Measurements from ENCODE around the gene MAP3K21.

The MAP3K21 gene

GRCh38 chr1:233375653-233376052 lies 48.1 kb downstream of the MAP3K21 start:
- Histone ChIP-seq H3K23ac (ENCODE audit: low read length) (no peak overlapping the region), H3K4ac (ENCODE audit: low read depth, low read length) (no peak overlapping the region), H3K79me2 (ENCODE audit: control insufficient read depth, insufficient read depth, low read length, poor library complexity) (no peaks in the 10 kb centered on the region), H3K79me1 (ENCODE audit: low read length) (no peaks in the 10 kb centered on the region), H3K9me3 (ENCODE audit: insufficient read depth, low read depth, low read length) (no peaks in the 10 kb centered on the region), H3K4me2 (ENCODE audit: low read length) (no peak overlapping the region), H3K14ac (ENCODE audit: low read length) (no peak overlapping the region), H2BK5ac (ENCODE audit: low read depth, low read length, poor library complexity) (no peak overlapping the region), H4K8ac (ENCODE audit: low read depth, low read length) (no peak overlapping the region), H3K18ac (ENCODE audit: low read length) (no peak overlapping the region), H3K9ac (ENCODE audit: low read length) (no peak overlapping the region), H2BK120ac (ENCODE audit: insufficient read depth, low read length, poor library complexity) (no peak overlapping the region), H4K91ac (ENCODE audit: low read depth, low read length) (no peak overlapping the region), H3K27ac (ENCODE audit: low read depth, low read length) (no peak overlapping the region), H3K27me3 (ENCODE audit: insufficient read depth, low read length) (no peaks in the 10 kb centered on the region), H3K36me3 (ENCODE audit: control insufficient read depth in 1 of 2, insufficient read depth in 2 of 2, low read length in 2 of 2) (no peaks in the 10 kb centered on the region), H2AK5ac (ENCODE audit: low read length) (no peak overlapping the region), H4K12ac (ENCODE audit: low read depth, low read length) (no peak overlapping the region), H3K4me3 (ENCODE audit: low read depth, low read length) (no peak overlapping the region), H3K4me1 (ENCODE audit: control insufficient read depth in 1 of 2, insufficient read depth in 2 of 2, low read length in 2 of 2) (no peaks in the 10 kb centered on the region), H2BK12ac (ENCODE audit: low read length) (no peak overlapping the region), H2AFZ (ENCODE audit: insufficient read depth, low read length, poor library complexity) (no peak overlapping the region)
- no peak for DNase-seq
- WGBS (ENCODE audit: extremely low coverage, insufficient coverage, insufficient read length): no CpG with 5 or more reads among the region's 2 CpGs

- no peaks in the 10 kb centered on the region for H3K79me1 ChIP-seq (ENCODE audit: low read length)
- no peak overlapping the region for H3K14ac ChIP-seq (ENCODE audit: low read length)
- H4K12ac ChIP-seq (ENCODE audit: low read depth, low read length): no peak overlapping the region
- H3K27me3 ChIP-seq (ENCODE audit: insufficient read depth, low read length): no peaks in the 10 kb centered on the region
- no peak overlapping the region for H3K18ac ChIP-seq (ENCODE audit: low read length)
- no peak overlapping the region for H2BK12ac ChIP-seq (ENCODE audit: low read length)
- H3K4ac ChIP-seq (ENCODE audit: low read depth, low read length): no peak overlapping the region
- H2BK5ac ChIP-seq (ENCODE audit: low read depth, low read length, poor library complexity): no peak overlapping the region
- no peak overlapping the region for H3K27ac ChIP-seq (ENCODE audit: low read depth, low read length)
- H3K79me2 ChIP-seq (ENCODE audit: control insufficient read depth, insufficient read depth, low read length, poor library complexity): no peaks in the 10 kb centered on the region
- no peak overlapping the region for H4K91ac ChIP-seq (ENCODE audit: low read depth, low read length)
- H3K4me2 ChIP-seq (ENCODE audit: low read length): no peak overlapping the region
- no peak overlapping the region for H4K8ac ChIP-seq (ENCODE audit: low read depth, low read length)
- no CpG with 5 or more reads among the region's 5 CpGs for WGBS (ENCODE audit: extremely low coverage, insufficient coverage, insufficient read length)
- no peak overlapping the region for H3K4me3 ChIP-seq (ENCODE audit: low read depth, low read length)
- H3K4me1 ChIP-seq (ENCODE audit: control insufficient read depth in 1 of 2, insufficient read depth in 2 of 2, low read length in 2 of 2): no peaks in the 10 kb centered on the region
- DNase-seq: no peak
- no peak overlapping the region for H2AFZ ChIP-seq (ENCODE audit: insufficient read depth, low read length, poor library complexity)
- no peaks in the 10 kb centered on the region for H3K36me3 ChIP-seq (ENCODE audit: control insufficient read depth in 1 of 2, insufficient read depth in 2 of 2, low read length in 2 of 2)
- H3K23ac ChIP-seq (ENCODE audit: low read length): no peak overlapping the region
- no peak overlapping the region for H2AK5ac ChIP-seq (ENCODE audit: low read length)
- H3K9me3 ChIP-seq (ENCODE audit: insufficient read depth, low read depth, low read length): no peaks in the 10 kb centered on the region
- H2BK120ac ChIP-seq (ENCODE audit: insufficient read depth, low read length, poor library complexity): no peak overlapping the region
- no peak overlapping the region for H3K9ac ChIP-seq (ENCODE audit: low read length)
These were observed 49.0 kb downstream of the MAP3K21 start for GRCh38 chr1:233376382-233377110.

GRCh38 chr1:233379869-233380438 lies 52.4 kb downstream of the MAP3K21 start:
- Histone ChIP-seq H3K27me3 (ENCODE audit: insufficient read depth, low read length) (no peaks in the 10 kb centered on the region), H2BK5ac (ENCODE audit: low read depth, low read length, poor library complexity) (no peak overlapping the region), H3K18ac (ENCODE audit: low read length) (no peak overlapping the region), H3K4me1 (ENCODE audit: control insufficient read depth in 1 of 2, insufficient read depth in 2 of 2, low read length in 2 of 2) (no peaks in the 10 kb centered on the region), H3K4me2 (ENCODE audit: low read length) (no peak overlapping the region), H3K9me3 (ENCODE audit: insufficient read depth, low read depth, low read length) (no peaks in the 10 kb centered on the region), H3K14ac (ENCODE audit: low read length) (no peak overlapping the region), H2BK120ac (ENCODE audit: insufficient read depth, low read length, poor library complexity) (no peak overlapping the region), H3K9ac (ENCODE audit: low read length) (no peak overlapping the region), H3K27ac (ENCODE audit: low read depth, low read length) (no peak overlapping the region), H3K23ac (ENCODE audit: low read length) (no peak overlapping the region), H3K79me1 (ENCODE audit: low read length) (no peaks in the 10 kb centered on the region), H2BK12ac (ENCODE audit: low read length) (no peak overlapping the region), H4K12ac (ENCODE audit: low read depth, low read length) (no peak overlapping the region), H3K4ac (ENCODE audit: low read depth, low read length) (no peak overlapping the region), H4K91ac (ENCODE audit: low read depth, low read length) (no peak overlapping the region), H3K36me3 (ENCODE audit: control insufficient read depth in 1 of 2, insufficient read depth in 2 of 2, low read length in 2 of 2) (no peaks in the 10 kb centered on the region), H4K8ac (ENCODE audit: low read depth, low read length) (no peak overlapping the region), H3K79me2 (ENCODE audit: control insufficient read depth, insufficient read depth, low read length, poor library complexity) (no peaks in the 10 kb centered on the region), H2AFZ (ENCODE audit: insufficient read depth, low read length, poor library complexity) (no peak overlapping the region), H2AK5ac (ENCODE audit: low read length) (no peak overlapping the region), H3K4me3 (ENCODE audit: low read depth, low read length) (no peak overlapping the region)
- no CpG with 5 or more reads among the region's 7 CpGs for WGBS (ENCODE audit: extremely low coverage, insufficient coverage, insufficient read length)
- DNase-seq: no peak

GRCh38 chr1:233381806-233382205 lies 54.3 kb downstream of the MAP3K21 start:
- Histone ChIP-seq H3K36me3 (ENCODE audit: control insufficient read depth in 1 of 2, insufficient read depth in 2 of 2, low read length in 2 of 2) (no peaks in the 10 kb centered on the region), H3K79me2 (ENCODE audit: control insufficient read depth, insufficient read depth, low read length, poor library complexity) (no peaks in the 10 kb centered on the region), H3K14ac (ENCODE audit: low read length) (no peak overlapping the region), H2BK5ac (ENCODE audit: low read depth, low read length, poor library complexity) (no peak overlapping the region), H3K27ac (ENCODE audit: low read depth, low read length) (no peak overlapping the region), H2BK12ac (ENCODE audit: low read length) (no peak overlapping the region), H2AK5ac (ENCODE audit: low read length) (no peak overlapping the region), H3K4me2 (ENCODE audit: low read length) (no peak overlapping the region), H2AFZ (ENCODE audit: insufficient read depth, low read length, poor library complexity) (no peak overlapping the region), H4K8ac (ENCODE audit: low read depth, low read length) (no peak overlapping the region), H3K4me3 (ENCODE audit: low read depth, low read length) (no peak overlapping the region), H3K79me1 (ENCODE audit: low read length) (no peaks in the 10 kb centered on the region), H3K23ac (ENCODE audit: low read length) (no peak overlapping the region), H3K9me3 (ENCODE audit: insufficient read depth, low read depth, low read length) (no peaks in the 10 kb centered on the region), H4K12ac (ENCODE audit: low read depth, low read length) (no peak overlapping the region), H3K18ac (ENCODE audit: low read length) (no peak overlapping the region), H3K4me1 (ENCODE audit: control insufficient read depth in 1 of 2, insufficient read depth in 2 of 2, low read length in 2 of 2) (no peaks in the 10 kb centered on the region), H3K27me3 (ENCODE audit: insufficient read depth, low read length) (no peaks in the 10 kb centered on the region), H3K4ac (ENCODE audit: low read depth, low read length) (no peak overlapping the region), H3K9ac (ENCODE audit: low read length) (no peak overlapping the region), H2BK120ac (ENCODE audit: insufficient read depth, low read length, poor library complexity) (no peak overlapping the region), H4K91ac (ENCODE audit: low read depth, low read length) (no peak overlapping the region)
- WGBS (ENCODE audit: extremely low coverage, insufficient coverage, insufficient read length): no CpG with 5 or more reads among the region's 2 CpGs
- no peak for DNase-seq
